Measurements from ENCODE around the gene VPS37C. TPM values are rescaled to one million over a fixed set of nuclear protein-coding genes. Genes with fewer than 3 reads are reported as not detected.

VPS37C gene
- total and polyA plus RNA-seq, 4 donors = 14.8 to 35.8 (median 22.3) TPM

GRCh38 chr11:61201476-61201875, 40.2 kb upstream of the VPS37C start:
- Histone ChIP-seq H3K27me3 (ENCODE audit: control insufficient read depth in 3 of 3, insufficient read depth in 3 of 3, low read length in 2 of 3) (peaks cover 0 to 4% (median 0%) of the 10 kb centered on the region in 3 donors), H3K4me3 (no peak overlapping the region), H3K9ac (ENCODE audit: insufficient read depth in 1 of 2, low read length in 2 of 2) (no peak overlapping the region), H3K36me3 (ENCODE audit: control insufficient read depth in 4 of 4, insufficient read depth in 4 of 4, low read length in 4 of 4) (no peaks in the 10 kb centered on the region), H3K4me1 (ENCODE audit: control insufficient read depth in 5 of 5, insufficient read depth in 5 of 5, low read length in 5 of 5) (no peaks in the 10 kb centered on the region), H3K27ac (ENCODE audit: low read depth in 1 of 2, low read length in 1 of 2) (no peak overlapping the region), H3K9me3 (ENCODE audit: control insufficient read depth in 4 of 4, insufficient read depth in 3 of 4, low read length in 3 of 4) (peaks cover 0 to 14% (median 2%) of the 10 kb centered on the region in 4 donors)
- DNase-seq (no peak), ATAC-seq (ENCODE audit: insufficient read depth, low FRiP score) (no peak)
- no peak for TF ChIP-seq CTCF (IDR thresholded peaks at IDR 0.05; ENCODE audit: control extremely low read depth, extremely low read depth)
- WGBS, 2 donors = 84 to 90% methylated on average over 14 of the region's 14 CpGs

GRCh38 chr11:61198948-61199523, 37.8 kb upstream of the VPS37C start:
- Histone ChIP-seq H3K27me3 (ENCODE audit: control insufficient read depth in 3 of 3, insufficient read depth in 3 of 3, low read length in 2 of 3) (peaks cover 0 to 4% (median 0%) of the 10 kb centered on the region in 3 donors), H3K9ac (ENCODE audit: insufficient read depth in 1 of 2, low read length in 2 of 2) (no peak overlapping the region), H3K9me3 (ENCODE audit: control insufficient read depth in 4 of 4, insufficient read depth in 3 of 4, low read length in 3 of 4) (peaks cover 0 to 14% (median 2%) of the 10 kb centered on the region in 4 donors), H3K36me3 (ENCODE audit: control insufficient read depth in 4 of 4, insufficient read depth in 4 of 4, low read length in 4 of 4) (no peaks in the 10 kb centered on the region), H3K27ac (ENCODE audit: low read depth in 1 of 2, low read length in 1 of 2) (no peak overlapping the region), H3K4me3 (no peak overlapping the region), H3K4me1 (ENCODE audit: control insufficient read depth in 5 of 5, insufficient read depth in 5 of 5, low read length in 5 of 5) (no peaks in the 10 kb centered on the region)
- no peak for TF ChIP-seq CTCF (IDR thresholded peaks at IDR 0.05; ENCODE audit: control extremely low read depth, extremely low read depth)
- DNase-seq (no peak), ATAC-seq (ENCODE audit: insufficient read depth, low FRiP score) (no peak)
- 86 to 95% methylated on average over 4 of the region's 4 CpGs for WGBS, 2 donors

GRCh38 chr11:61198361-61198760, 37.1 kb upstream of the VPS37C start:
- DNase-seq = no peak
- WGBS, 2 donors = 71 to 82% methylated on average over 6 of the region's 6 CpGs
- H3K4me1 ChIP-seq (ENCODE audit: control insufficient read depth in 5 of 5, insufficient read depth in 5 of 5, low read length in 5 of 5) = no peaks in the 10 kb centered on the region

More at GRCh38 chr11:61198361-61198760, 37.1 kb upstream of the VPS37C start:
- no peaks in the 10 kb centered on the region for H3K36me3 ChIP-seq (ENCODE audit: control insufficient read depth in 4 of 4, insufficient read depth in 4 of 4, low read length in 4 of 4)
- no peak overlapping the region for H3K27ac ChIP-seq (ENCODE audit: low read depth in 1 of 2, low read length in 1 of 2)
- no peak overlapping the region for H3K4me3 ChIP-seq
- no peak for TF ChIP-seq CTCF (IDR thresholded peaks at IDR 0.05; ENCODE audit: control extremely low read depth, extremely low read depth)
- H3K9ac ChIP-seq (ENCODE audit: insufficient read depth in 1 of 2, low read length in 2 of 2) = no peak overlapping the region
- peaks cover 0 to 14% (median 2%) of the 10 kb centered on the region in 4 donors for H3K9me3 ChIP-seq (ENCODE audit: control insufficient read depth in 4 of 4, insufficient read depth in 3 of 4, low read length in 3 of 4)
- H3K27me3 ChIP-seq (ENCODE audit: control insufficient read depth in 3 of 3, insufficient read depth in 3 of 3, low read length in 2 of 3) = peaks cover 0 to 4% (median 0%) of the 10 kb centered on the region in 3 donors
- ATAC-seq (ENCODE audit: insufficient read depth, low FRiP score) = no peak

Measured in lung (tissue), 12 donors.